K562 (cell line): ENCODE results near the gene OSTF1. TPM values are rescaled to one million over a fixed set of nuclear protein-coding genes. Genes with fewer than 3 reads are reported as not detected.

Source experiments
- ATAC-seq: fragments of 200-7000 bp; cut with Tn5 transposase; 3 replicates; pipeline ENCODE4 v1.9.1; 2020; ENCODE audit warnings: moderate library complexity
- BruUV-seq: library from RNA; stranded (reverse); fragments of 400-500 nt; replicated peaks from 2 replicates; lab custom pipeline; 2021; lab: Mats Ljungman, UMichigan
- CTCF ChIA-PET: fragments of 300-600 bp; formaldehyde crosslinking; extraction: SDS; loops from one replicate; lab custom pipeline; 2021; ENCODE audit warnings: low intra/inter-chr PET ratio; lab: Yijun Ruan, JAX
- POLR2A ChIA-PET: fragments of 300-600, 350-650 bp; sonication (Branson Sonifier 250); formaldehyde crosslinking; extraction: SDS; loops from one replicate; lab custom pipeline; 2021; ENCODE audit warnings: antibody characterized with exemption, inconsistent platforms; lab: Yijun Ruan, JAX
- DNase-seq, 4 experiments: peaks; one replicate each; pipeline versions ENCODE4 v3.0.0 to v3.0.0-alpha.2; 2011 to 2018; ENCODE audit warnings: low spot score in 3 of 4, mixed read lengths in 3 of 4; ENCODE audit errors: extremely low read depth in 1 of 4
- FAIRE-seq: peaks from 2 replicates; lab custom pipeline; 2011; peaks lifted over from hg19 to GRCh38; lab: Jason Lieb, UNC
- H2AFZ ChIP-seq: 2 replicates; pipeline ENCODE4 v1.6.0; 2011; ENCODE audit warnings: low read depth, low read length, control low read depth, inconsistent platforms
- H3K27ac ChIP-seq: fragments of 200-600 bp; 3 replicates; pipeline ENCODE4 v1.8.0; 2011; ENCODE audit warnings: low read depth, mild to moderate bottlenecking, control low read depth, inconsistent platforms, low read length, moderate library complexity, mixed read lengths; ENCODE audit errors: extremely low read depth
- H3K27me3 ChIP-seq, 2 experiments: fragments of 300-600 bp in 1 of 2; 2 replicates in 1 of 2; 3 replicates in 1 of 2; pipeline versions ENCODE4 v1.6.0 to v1.8.0; 2011; ENCODE audit warnings: inconsistent platforms in 2 of 2, low read length in 2 of 2, mild to moderate bottlenecking in 1 of 2, mixed read lengths in 1 of 2, moderate library complexity in 1 of 2; ENCODE audit not compliant: control insufficient read depth in 2 of 2, insufficient read depth in 2 of 2
- H3K36me3 ChIP-seq: fragments of 300-600 bp; 3 replicates; pipeline ENCODE4 v1.8.0; 2011; ENCODE audit warnings: mild to moderate bottlenecking, low read length, inconsistent platforms; ENCODE audit not compliant: control insufficient read depth, insufficient read depth
- H3K4me1 ChIP-seq, 2 experiments: fragments of 200-600 bp in 1 of 2; replicated peaks in 1 of 2; 2 replicates in 1 of 2; 3 replicates in 1 of 2; pipeline versions ENCODE4 v1.5.1 to v1.8.0; 2011; ENCODE audit warnings: inconsistent platforms in 2 of 2, low read length in 2 of 2, mild to moderate bottlenecking in 1 of 2, mixed read lengths in 1 of 2, moderate library complexity in 1 of 2; ENCODE audit not compliant: control insufficient read depth in 2 of 2, insufficient read depth in 2 of 2
- H3K4me2 ChIP-seq: 2 replicates; pipeline ENCODE4 v1.6.1; 2011; ENCODE audit warnings: low read length, control low read depth, inconsistent platforms, mixed read lengths; ENCODE audit not compliant: insufficient read depth
- H3K4me3 ChIP-seq: fragments of 200-600 bp; sonication (generic), shearing (Covaris generic); 2 replicates; pipeline ENCODE4 v1.5.1; 2016; ENCODE audit warnings: control low read depth, inconsistent platforms
- H3K79me2 ChIP-seq: fragments of 200-600 bp; 3 replicates; pipeline ENCODE4 v1.8.0; 2011; ENCODE audit warnings: low read length, inconsistent platforms; ENCODE audit not compliant: control insufficient read depth, insufficient read depth
- H3K9ac ChIP-seq, 2 experiments: 2 replicates each; pipeline versions ENCODE4 v1.6.0 to v1.6.1; 2011; ENCODE audit warnings: low read depth in 2 of 2, low read length in 2 of 2, control low read depth in 1 of 2, inconsistent platforms in 1 of 2, mild to moderate bottlenecking in 1 of 2, mixed read lengths in 1 of 2; ENCODE audit not compliant: insufficient read depth in 1 of 2
- H3K9me1 ChIP-seq: one replicate; pipeline ENCODE4 v1.6.0; 2011; ENCODE audit warnings: inconsistent platforms, mild to moderate bottlenecking, low read length, moderate library complexity; ENCODE audit not compliant: control insufficient read depth, insufficient read depth
- H3K9me3 ChIP-seq: replicated peaks from 2 replicates; pipeline ENCODE4 v1.5.1; 2011; ENCODE audit warnings: low read depth, low read length, inconsistent platforms; ENCODE audit not compliant: control insufficient read depth, insufficient read depth
- H4K20me1 ChIP-seq: replicated peaks from 2 replicates; pipeline ENCODE4 v1.6.1; 2011; ENCODE audit warnings: low read length, inconsistent platforms, mixed read lengths; ENCODE audit not compliant: control insufficient read depth, insufficient read depth
- AFF1 ChIP-seq, 2 experiments: fragments of 450-650 bp; IDR thresholded peaks; 2 replicates each; pipeline ENCODE4 v1.6.1; 2018; ENCODE audit warnings: mild to moderate bottlenecking in 2 of 2, low read depth in 1 of 2; ENCODE audit not compliant: partially characterized antibody in 2 of 2
- ARID3B ChIP-seq: fragments of 250-450 bp; sonication (Bioruptor Pico); IDR thresholded peaks from 2 replicates; pipeline ENCODE4 v1.4.0; 2020; ENCODE audit warnings: borderline replicate concordance
- BACH1 ChIP-seq: fragments of 200-800 bp; sonication (Bioruptor generic); IDR thresholded peaks from 2 replicates; pipeline ENCODE4 v1.6.1; 2016; ENCODE audit warnings: missing genetic modification characterization, missing compliant biosample characterization
- KLF10 ChIP-seq: fragments of 250-450 bp; sonication (Bioruptor Pico); IDR thresholded peaks from 2 replicates; pipeline ENCODE4 v1.6.1; 2021; ENCODE audit warnings: matching md5 sums
- MED1 ChIP-seq: sonication (generic); formaldehyde crosslinking; IDR thresholded peaks from 2 replicates; pipeline ENCODE4 v1.8.1; 2023; ENCODE audit warnings: missing genetic modification reagents, borderline replicate concordance
- NFE2 ChIP-seq: IDR thresholded peaks from 2 replicates; pipeline ENCODE4 v1.6.1; 2014; ENCODE audit warnings: antibody characterized with exemption, low read depth
- STAT5A ChIP-seq: IDR thresholded peaks from 2 replicates; pipeline ENCODE4 v1.6.1; 2012; ENCODE audit warnings: low read length, inconsistent platforms, borderline replicate concordance
- WHSC1 ChIP-seq: IDR thresholded peaks from one replicate; pipeline ENCODE4 v1.6.1; 2012; ENCODE audit warnings: low read length, control low read depth, inconsistent platforms
- ZBTB34 ChIP-seq: fragments of 250-450 bp; sonication (Bioruptor Pico); IDR thresholded peaks from 2 replicates; pipeline ENCODE4 v1.8.0; 2021; ENCODE audit warnings: mild to moderate bottlenecking, moderate library complexity
- ZNF174 ChIP-seq: fragments of 250-450 bp; sonication (Bioruptor Pico); IDR thresholded peaks from 2 replicates; pipeline ENCODE4 v1.4.0; 2020; ENCODE audit warnings: mild to moderate bottlenecking
- ZNF239 ChIP-seq: fragments of 250-450 bp; sonication (Bioruptor Pico); IDR thresholded peaks from 2 replicates; pipeline ENCODE4 v1.4.0; 2020; ENCODE audit warnings: mild to moderate bottlenecking
- ZNF584 ChIP-seq: fragments of 200-800 bp; sonication (Bioruptor generic); IDR thresholded peaks from 2 replicates; pipeline ENCODE4 v1.6.1; 2016; ENCODE audit warnings: low read depth, mild to moderate bottlenecking, missing genetic modification characterization, missing compliant biosample characterization
- WGBS: fragments of 100-300 bp; shearing (Covaris generic); methylation state at CpG from one replicate; pipeline ENCODE4 v1.1.6; 2016; ENCODE audit warnings: low coverage, mixed read lengths; ENCODE audit not compliant: insufficient coverage; ENCODE audit errors: missing lambda C conversion rate; 5-methylcytosine and 5-hydroxymethylcytosine counted together
- in situ Hi-C: fragments of 300-500 bp; cut with MboI; formaldehyde crosslinking; loops from 4 replicates; pipeline ENCODE4 v1.15.0; 2018; ENCODE audit warnings: inconsistent platforms, mixed read lengths
- intact Hi-C: fragments of 100-400 bp; cut with micrococcal nuclease; formaldehyde crosslinking; loops from 2 replicates; pipeline ENCODE4 v1.14.2; 2022
- polyA plus RNA-seq, 8 experiments: library from polyadenylated mRNA; depleted of rRNA in 4 of 8; stranded (reverse) in 5 of 8; unstranded in 3 of 8; fragments of >200 nt; fragmentation: Nextera tagmentation in 2 of 8; fragmentation: Illumina TruSeq in 1 of 8; extraction: Ambion mirVana in 2 of 8; extraction: Trizol in 1 of 8; gene quantifications; 2 replicates each; pipeline versions ENCODE4 v1.2.1 to v1.2.3, GENCODE V29; 2011 to 2014; ENCODE audit warnings: inconsistent platforms in 1 of 8, missing spikeins in 1 of 8
- total RNA-seq, 7 experiments: library from RNA; depleted of rRNA in 6 of 7; stranded (reverse); fragments of >200 nt in 6 of 7; fragmentation: Illumina TruSeq in 2 of 7; extraction: Trizol in 2 of 7; gene quantifications; 2 replicates each; pipeline versions ENCODE4 v1.2.1 to v1.2.3, GENCODE V29; 2011 to 2021; ENCODE audit warnings: low replicate concordance in 1 of 7

The OSTF1 gene
- total and polyA plus RNA-seq, 9 of the 15 experiments (the other 6 are each of a cell fraction or from before 2014, with no cell fraction given): 15.0 to 37.3 (median 23.0) TPM

GRCh38 chr9:75152416-75152815, 64.1 kb downstream of the OSTF1 start:
- no TSS peak for BruUV-seq
- intact Hi-C loops: no loop called here
- CTCF ChIA-PET: no interaction called here

More at GRCh38 chr9:75152416-75152815, 64.1 kb downstream of the OSTF1 start:
- Histone ChIP-seq H3K9me1 (no peaks in the 10 kb centered on the region), H3K27me3 (no peaks in the 10 kb centered on the region), H3K4me1 (no peaks in the 10 kb centered on the region; a peak in 1 of 5 replicates), H3K9ac (no peak overlapping the region), H3K9me3 (no peaks in the 10 kb centered on the region), H4K20me1 (no peaks in the 10 kb centered on the region), H3K4me2 (no peak overlapping the region), H3K4me3 (no peak overlapping the region), H3K27ac (no peak overlapping the region), H3K79me2 (no peaks in the 10 kb centered on the region), H2AFZ (no peak overlapping the region), H3K36me3 (no peaks in the 10 kb centered on the region)
- 20% methylated on average over 5 of the region's 5 CpGs for WGBS
- no peak for DNase-seq
- TF ChIP-seq ARID3B (CRISPR knock-in tag) (no peak), MED1 (no peak), NFE2 (no peak), WHSC1 (no peak), KLF10 (CRISPR knock-in tag) (no peak), ZNF584 (CRISPR knock-in tag) (no peak), ZNF239 (CRISPR knock-in tag) (no peak), ZBTB34 (CRISPR knock-in tag) (no peak), ZNF174 (CRISPR knock-in tag) (no peak), AFF1 (IDR thresholded peaks at IDR 0.05; ENCODE audit: low read depth in 1 of 2, partially characterized antibody in 2 of 2) (no peak), BACH1 (tag) (no peak), STAT5A (no peak)
- FAIRE-seq: no peak
- in situ Hi-C loops: no loop called here
- ATAC-seq: no peak
- POLR2A ChIA-PET: interaction anchor here (0.6 kb wide), 1 partner anchor 649 kb away, joined by 3 read pairs; no protein-coding TSS in a partner anchor
